Gastrocnemius medialis (tissue), 4 donors: ENCODE results near the gene ERICH3.

Experiments
- POLR2A ChIP-seq, 2 donors: fragments of 450-650 bp; IDR thresholded peaks; one replicate each; pipeline ENCODE4 v1.6.1; 2017; ENCODE audit warnings: antibody characterized with exemption in 2 of 2, mild to moderate bottlenecking in 2 of 2, moderate library complexity in 2 of 2
- TF ChIP-seq, protein P1 (sequence below), 5 experiments: fragments of 450-650 bp in 3 of 5; fragments of 200-600 bp in 2 of 5; sonication (generic) in 2 of 5; IDR thresholded peaks in 4 of 5; conservative IDR thresholded peaks in 1 of 5; 1 replicate in 4 of 5; 2 replicates in 1 of 5; pipeline ENCODE4 v1.5.1; 2016 to 2019; ENCODE audit warnings: antibody characterized with exemption in 5 of 5, mild to moderate bottlenecking in 3 of 5, moderate library complexity in 3 of 5

DNA sequence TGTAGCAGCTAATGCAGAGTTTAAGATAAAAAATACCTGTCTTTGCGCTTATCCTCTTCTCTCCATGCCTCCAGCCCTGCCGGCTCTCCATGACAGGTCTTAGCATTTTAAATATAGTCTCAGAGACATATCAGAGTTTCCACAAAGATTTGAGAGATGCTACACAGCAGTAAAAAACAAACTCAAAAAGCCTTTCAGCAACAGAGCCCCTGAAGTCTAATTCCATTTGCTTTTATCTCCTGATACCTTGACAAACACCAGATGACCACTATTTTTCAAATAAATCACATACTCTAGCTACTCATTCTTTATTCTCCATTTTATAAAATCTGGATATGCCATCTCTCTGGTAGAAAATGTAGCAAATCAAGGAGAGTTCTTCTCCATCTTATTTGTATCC, 81.6 kb downstream of the ERICH3 start:
- TF ChIP-seq, protein P1, sequence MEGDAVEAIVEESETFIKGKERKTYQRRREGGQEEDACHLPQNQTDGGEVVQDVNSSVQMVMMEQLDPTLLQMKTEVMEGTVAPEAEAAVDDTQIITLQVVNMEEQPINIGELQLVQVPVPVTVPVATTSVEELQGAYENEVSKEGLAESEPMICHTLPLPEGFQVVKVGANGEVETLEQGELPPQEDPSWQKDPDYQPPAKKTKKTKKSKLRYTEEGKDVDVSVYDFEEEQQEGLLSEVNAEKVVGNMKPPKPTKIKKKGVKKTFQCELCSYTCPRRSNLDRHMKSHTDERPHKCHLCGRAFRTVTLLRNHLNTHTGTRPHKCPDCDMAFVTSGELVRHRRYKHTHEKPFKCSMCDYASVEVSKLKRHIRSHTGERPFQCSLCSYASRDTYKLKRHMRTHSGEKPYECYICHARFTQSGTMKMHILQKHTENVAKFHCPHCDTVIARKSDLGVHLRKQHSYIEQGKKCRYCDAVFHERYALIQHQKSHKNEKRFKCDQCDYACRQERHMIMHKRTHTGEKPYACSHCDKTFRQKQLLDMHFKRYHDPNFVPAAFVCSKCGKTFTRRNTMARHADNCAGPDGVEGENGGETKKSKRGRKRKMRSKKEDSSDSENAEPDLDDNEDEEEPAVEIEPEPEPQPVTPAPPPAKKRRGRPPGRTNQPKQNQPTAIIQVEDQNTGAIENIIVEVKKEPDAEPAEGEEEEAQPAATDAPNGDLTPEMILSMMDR (IDR thresholded peaks at IDR 0.05 in 4 of 5, conservative IDR thresholded peaks at IDR 0.05 in 1 of 5), result no peak
- no peak for TF ChIP-seq POLR2A (IDR thresholded peaks at IDR 0.05)
